ENCODE measurements around the gene SLC9A5.

The SLC9A5 gene

GRCh38 chr16:67264866-67265265 is 16.1 kb downstream of the SLC9A5 start:
- no peaks in the 10 kb centered on the region for H3K36me3 Mint-ChIP-seq
- CTCF ChIA-PET = interaction anchor here (0.8 to 1.4 kb wide), 3 partner anchors 13 to 62 kb away, joined by 3 to 5 read pairs (median 3); partner anchors contain the start of genes LRRC36 and SLC9A5
- no peak overlapping the region for H3K4me3 Mint-ChIP-seq
- peaks cover 42% of the 10 kb centered on the region for H3K27me3 Mint-ChIP-seq
- no peaks in the 10 kb centered on the region for H3K4me1 Mint-ChIP-seq
- DNase-seq = no peak
- H3K27ac Mint-ChIP-seq = no peak overlapping the region
- no peaks in the 10 kb centered on the region for H3K9me3 Mint-ChIP-seq

- no peak overlapping the region for H3K27ac Mint-ChIP-seq
- no peaks in the 10 kb centered on the region for H3K36me3 Mint-ChIP-seq
- no peak overlapping the region for H3K4me3 Mint-ChIP-seq
- CTCF ChIA-PET = interaction anchor here (1.1 kb wide), 1 partner anchor 134 kb away, joined by 5 read pairs; no protein-coding TSS in a partner anchor
- H3K4me1 Mint-ChIP-seq = no peaks in the 10 kb centered on the region
- no peak for DNase-seq
- peaks cover 36% of the 10 kb centered on the region for H3K27me3 Mint-ChIP-seq
- H3K9me3 Mint-ChIP-seq = no peaks in the 10 kb centered on the region
Observed at GRCh38 chr16:67265834-67266233, 17.1 kb downstream of the SLC9A5 start.

GRCh38 chr16:67268136-67268579 is 19.4 kb downstream of the SLC9A5 start:
- DNase-seq = no peak
- no peaks in the 10 kb centered on the region for H3K9me3 Mint-ChIP-seq
- CTCF ChIA-PET = no interaction called here
- no peak overlapping the region for H3K4me3 Mint-ChIP-seq
- no peak overlapping the region for H3K27ac Mint-ChIP-seq
- no peaks in the 10 kb centered on the region for H3K4me1 Mint-ChIP-seq
- peaks cover 24% of the 10 kb centered on the region for H3K27me3 Mint-ChIP-seq
- H3K36me3 Mint-ChIP-seq = no peaks in the 10 kb centered on the region

GRCh38 chr16:67269766-67270165 is 21.0 kb downstream of the SLC9A5 start:
- no peak for DNase-seq
- peaks cover 10% of the 10 kb centered on the region for H3K27me3 Mint-ChIP-seq
- CTCF ChIA-PET = interaction anchor here (1.2 to 1.8 kb wide), 2 partner anchors 9 to 158 kb away, joined by 3 to 8 read pairs; partner anchors contain the start of gene PLEKHG4
- no peak overlapping the region for H3K27ac Mint-ChIP-seq
- no peaks in the 10 kb centered on the region for H3K4me1 Mint-ChIP-seq
- no peak overlapping the region for H3K4me3 Mint-ChIP-seq
- no peaks in the 10 kb centered on the region for H3K36me3 Mint-ChIP-seq
- no peaks in the 10 kb centered on the region for H3K9me3 Mint-ChIP-seq

GRCh38 chr16:67270931-67271338 is 22.2 kb downstream of the SLC9A5 start:
- Mint-ChIP-seq H3K27me3 (peaks cover 2% of the 10 kb centered on the region), H3K9me3 (no peaks in the 10 kb centered on the region), H3K4me1 (no peaks in the 10 kb centered on the region), H3K27ac (no peak overlapping the region), H3K4me3 (no peak overlapping the region), H3K36me3 (peaks cover 1% of the 10 kb centered on the region)
- no peak for DNase-seq
- CTCF ChIA-PET = interaction anchor here (1.0 to 1.2 kb wide), 2 partner anchors 10 to 128 kb away, joined by 3 to 4 read pairs; no protein-coding TSS in a partner anchor

GRCh38 chr16:67271446-67271845 is 22.7 kb downstream of the SLC9A5 start:
- Mint-ChIP-seq H3K4me1 (peaks cover under 1% of the 10 kb centered on the region), H3K4me3 (no peak overlapping the region), H3K9me3 (no peaks in the 10 kb centered on the region), H3K27me3 (no peaks in the 10 kb centered on the region), H3K27ac (no peak overlapping the region), H3K36me3 (peaks cover 4% of the 10 kb centered on the region)
- DNase-seq = no peak
- CTCF ChIA-PET = interaction anchor here (1.0 to 1.2 kb wide), 2 partner anchors 11 to 128 kb away, joined by 3 to 4 read pairs; no protein-coding TSS in a partner anchor

GRCh38 chr16:67275321-67275720 is 26.5 kb downstream of the SLC9A5 start:
- peaks cover 15% of the 10 kb centered on the region for H3K4me1 Mint-ChIP-seq
- CTCF ChIA-PET = no interaction called here
- H3K36me3 Mint-ChIP-seq = peaks cover 13% of the 10 kb centered on the region
- no peak overlapping the region for H3K4me3 Mint-ChIP-seq
- no peak overlapping the region for H3K27ac Mint-ChIP-seq
- no peaks in the 10 kb centered on the region for H3K9me3 Mint-ChIP-seq
- DNase-seq = no peak
- H3K27me3 Mint-ChIP-seq = no peaks in the 10 kb centered on the region

GRCh38 chr16:67277294-67277998 is 28.7 kb downstream of the SLC9A5 start:
- H3K27ac Mint-ChIP-seq = peak overlapping the region; percentile 65
- no peaks in the 10 kb centered on the region for H3K27me3 Mint-ChIP-seq
- DNase-seq = no peak
- peak overlapping the region; percentile 54 for H3K4me3 Mint-ChIP-seq
- H3K9me3 Mint-ChIP-seq = no peaks in the 10 kb centered on the region
- peaks cover 13% of the 10 kb centered on the region for H3K36me3 Mint-ChIP-seq
- CTCF ChIA-PET = interaction anchor here (0.7 to 3.6 kb wide), 6 partner anchors 13 to 124 kb away, joined by 3 to 16 read pairs (median 4); no protein-coding TSS in a partner anchor
- peaks cover 15% of the 10 kb centered on the region for H3K4me1 Mint-ChIP-seq

GRCh38 chr16:67277999-67278772 is 29.4 kb downstream of the SLC9A5 start:
- peaks cover 15% of the 10 kb centered on the region for H3K4me1 Mint-ChIP-seq
- DNase-seq = no peak
- no peaks in the 10 kb centered on the region for H3K9me3 Mint-ChIP-seq

GRCh38 chr16:67278773-67279295 is 30.1 kb downstream of the SLC9A5 start:
- H3K4me1 Mint-ChIP-seq = peaks cover 15% of the 10 kb centered on the region
- peak overlapping the region; percentile 81 for H3K4me3 Mint-ChIP-seq
- peak overlapping the region; percentile 73 for H3K27ac Mint-ChIP-seq
- CTCF ChIA-PET = interaction anchor here (0.6 to 3.6 kb wide), 14 partner anchors 9 to 148 kb away, joined by 3 to 16 read pairs (median 4); partner anchors contain the start of genes SLC9A5 and TMEM208
- no peaks in the 10 kb centered on the region for H3K27me3 Mint-ChIP-seq
- no peaks in the 10 kb centered on the region for H3K9me3 Mint-ChIP-seq
- peaks cover 15% of the 10 kb centered on the region for H3K36me3 Mint-ChIP-seq
- peak; percentile 72 for DNase-seq

More at GRCh38 chr16:67277999-67278772, 29.4 kb downstream of the SLC9A5 start:
- Mint-ChIP-seq H3K27me3 (no peaks in the 10 kb centered on the region), H3K36me3 (peaks cover 15% of the 10 kb centered on the region), H3K27ac (peak overlapping the region; percentile 73), H3K4me3 (peak overlapping the region; percentile 81)
- CTCF ChIA-PET = interaction anchor here (0.6 to 3.6 kb wide), 16 partner anchors 9 to 148 kb away, joined by 3 to 16 read pairs (median 4); partner anchors contain the start of genes SLC9A5 and TMEM208

GRCh38 chr16:67279296-67280089 is 30.7 kb downstream of the SLC9A5 start, which contains the start of gene PLEKHG4:
Gene PLEKHG4, plus strand, starts transcription at chr16:67279532. Its CDS starts 513 bp downstream, at chr16:67280045.
- CTCF ChIA-PET = interaction anchor here (0.9 to 3.6 kb wide), 12 partner anchors 10 to 147 kb away, joined by 3 to 16 read pairs (median 4); partner anchors contain the start of genes SLC9A5 and TMEM208
- peaks cover 15% of the 10 kb centered on the region for H3K36me3 Mint-ChIP-seq
- H3K4me3 Mint-ChIP-seq = peak within 1 kb of the TSS; percentile 81

GRCh38 chr16:67280090-67281015 is 31.6 kb downstream of the SLC9A5 start:
- H3K27me3 Mint-ChIP-seq = no peaks in the 10 kb centered on the region
- H3K9me3 Mint-ChIP-seq = no peaks in the 10 kb centered on the region
- peak overlapping the region; percentile 60 for H3K4me3 Mint-ChIP-seq
- peaks cover 15% of the 10 kb centered on the region for H3K36me3 Mint-ChIP-seq
- no peak overlapping the region for H3K27ac Mint-ChIP-seq
- H3K4me1 Mint-ChIP-seq = peaks cover 15% of the 10 kb centered on the region
- CTCF ChIA-PET = interaction anchor here (1.3 to 2.2 kb wide), 2 partner anchors 59 to 117 kb away, joined by 5 to 12 read pairs; no protein-coding TSS in a partner anchor
- DNase-seq = no peak

More at GRCh38 chr16:67279296-67280089, 30.7 kb downstream of the SLC9A5 start, which contains the start of gene PLEKHG4:
- Mint-ChIP-seq H3K9me3 (no peaks in the 10 kb centered on the region), H3K27ac (peak within 1 kb of the TSS; percentile 73), H3K27me3 (no peaks in the 10 kb centered on the region), H3K4me1 (peaks cover 15% of the 10 kb centered on the region)
- DNase-seq = peak; percentile 87

Measured in activated naive CD4-positive, alpha-beta T cell treated with anti-CD3 and anti-CD28 coated beads, Interleukin-2, amount 10 ng/mL, durations not matched to agents 7 days and 5 days (primary cell).